CD4-positive, alpha-beta T cell (primary cell): ENCODE measurements around the gene CFAP299. TPM values are rescaled to one million over a fixed set of nuclear protein-coding genes. Genes with fewer than 3 reads are reported as not detected.

ENCODE experiments used
- ATAC-seq: fragments of 200-7000 bp; cut with Tn5 transposase; one replicate; pipeline ENCODE4 v1.10.0; 2022; ENCODE audit warnings: mild to moderate bottlenecking; ENCODE audit not compliant: poor library complexity
- CTCF ChIA-PET: fragments of 350-600 bp; sonication (Branson Sonifier 250); formaldehyde crosslinking; loops from one replicate; lab custom pipeline; 2021; ENCODE audit warnings: antibody characterized with exemption, inconsistent platforms; lab: Charles Lee
- POLR2A ChIA-PET: fragments of 350-600 bp; sonication (Branson Sonifier 250); formaldehyde crosslinking; loops from one replicate; lab custom pipeline; 2021; ENCODE audit warnings: antibody characterized with exemption, inconsistent platforms; lab: Charles Lee
- DNase-seq, 14 experiments: peaks; one replicate each; pipeline ENCODE4 v3.0.0-alpha.2; 2013 to 2020; ENCODE audit warnings: mixed read lengths in 2 of 14
- H3K27ac ChIP-seq, 2 donors: one replicate each; pipeline versions ENCODE4 v1.5.1 to v1.7.0; 2013; ENCODE audit warnings: low read length in 2 of 2, low read depth in 1 of 2, mild to moderate bottlenecking in 1 of 2
- H3K27me3 ChIP-seq, 2 experiments: 1 replicate in 1 of 2; 2 replicates in 1 of 2; pipeline versions ENCODE4 v1.6.1 to v1.7.0; 2013; ENCODE audit warnings: low read length in 2 of 2, control low read depth in 1 of 2, mild to moderate bottlenecking in 1 of 2, moderate library complexity in 1 of 2; ENCODE audit not compliant: insufficient read depth in 2 of 2, control insufficient read depth in 1 of 2
- H3K36me3 ChIP-seq: one replicate; pipeline ENCODE4 v1.6.1; 2013; ENCODE audit warnings: low read length, control low read depth; ENCODE audit not compliant: insufficient read depth
- H3K4me1 ChIP-seq: one replicate; pipeline ENCODE4 v1.6.1; 2013; ENCODE audit warnings: low read length, control low read depth; ENCODE audit not compliant: insufficient read depth
- H3K4me3 ChIP-seq: one replicate; pipeline ENCODE4 v1.5.1; 2013; ENCODE audit warnings: mild to moderate bottlenecking, low read length, moderate library complexity
- H3K9me3 ChIP-seq, 2 experiments: 1 replicate in 1 of 2; 2 replicates in 1 of 2; pipeline versions ENCODE4 v1.6.1 to v1.7.0; 2013; ENCODE audit warnings: low read length in 2 of 2, mild to moderate bottlenecking in 2 of 2, control low read depth in 1 of 2, moderate library complexity in 1 of 2; ENCODE audit not compliant: control insufficient read depth in 1 of 2, insufficient read depth in 1 of 2
- H3K27ac Mint-ChIP-seq: one replicate; pipeline ENCODE4 v1.8.0; 2020; ENCODE audit warnings: mixed read lengths
- H3K27me3 Mint-ChIP-seq: one replicate; pipeline ENCODE4 v1.8.0; 2021; ENCODE audit warnings: mixed read lengths
- H3K36me3 Mint-ChIP-seq: one replicate; pipeline ENCODE4 v1.8.0; 2021; ENCODE audit warnings: low read depth, mixed read lengths
- H3K4me1 Mint-ChIP-seq: one replicate; pipeline ENCODE4 v1.8.0; 2021; ENCODE audit warnings: low read depth, mixed read lengths
- H3K4me3 Mint-ChIP-seq: one replicate; pipeline ENCODE4 v1.8.0; 2020; ENCODE audit warnings: mild to moderate bottlenecking, mixed read lengths
- H3K9me3 Mint-ChIP-seq: one replicate; pipeline ENCODE4 v1.8.0; 2020; ENCODE audit warnings: mixed read lengths
- CTCF ChIP-seq: fragments of 200-600 bp; IDR thresholded peaks from one replicate; pipeline ENCODE4 v1.8.0; 2022; ENCODE audit warnings: antibody characterized with exemption, mild to moderate bottlenecking
- intact Hi-C, 2 experiments: fragments of 100-400 bp; cut with DNase I in 1 of 2; cut with micrococcal nuclease in 1 of 2; formaldehyde crosslinking; loops; one replicate each; pipeline versions ENCODE4 v1.15.1 to v1.9.0; 2023 to 2025; cut with DNase I, micrococcal nuclease
- total RNA-seq, 174 experiments: library from RNA in 2 of 174; stranded (reverse) in 2 of 174; gene quantifications; one replicate each; pipeline ENCODE4 v1.2.3 and lab custom pipeline; 2021 to 2026

The CFAP299 gene
- total RNA-seq, 2 experiments from 2014 or later, result not detected

GRCh38 chr4:80306260-80306659 lies 29.3 kb upstream of the CFAP299 start:
- Mint-ChIP-seq H3K27ac (no peak overlapping the region), H3K27me3 (peaks cover 62% of the 10 kb centered on the region), H3K9me3 (no peaks in the 10 kb centered on the region), H3K36me3 (no peaks in the 10 kb centered on the region), H3K4me1 (no peaks in the 10 kb centered on the region), H3K4me3 (no peak overlapping the region)
- ATAC-seq (no peak), DNase-seq (no peak)
- peaks cover 0 to 15% of the 10 kb centered on the region in 2 experiments for H3K27me3 ChIP-seq
- H3K27ac ChIP-seq, result no peak overlapping the region
- CTCF ChIA-PET, result no interaction called here
- POLR2A ChIA-PET, result no interaction called here
- H3K9me3 ChIP-seq, result peaks cover 0 to 8% of the 10 kb centered on the region in 2 experiments
- H3K36me3 ChIP-seq, result no peaks in the 10 kb centered on the region
- no peak overlapping the region for H3K4me3 ChIP-seq
- TF ChIP-seq CTCF, result no peak
- intact Hi-C loops, result no loop called here
- H3K4me1 ChIP-seq, result no peaks in the 10 kb centered on the region

- CTCF ChIA-PET, result no interaction called here
- POLR2A ChIA-PET, result no interaction called here
- H3K4me1 ChIP-seq, result no peaks in the 10 kb centered on the region
- Mint-ChIP-seq H3K27me3 (peaks cover 62% of the 10 kb centered on the region), H3K4me3 (no peak overlapping the region), H3K4me1 (no peaks in the 10 kb centered on the region), H3K9me3 (no peaks in the 10 kb centered on the region), H3K36me3 (no peaks in the 10 kb centered on the region), H3K27ac (no peak overlapping the region)
- peaks cover 0 to 8% of the 10 kb centered on the region in 2 experiments for H3K9me3 ChIP-seq
- ATAC-seq, result no peak
- H3K27ac ChIP-seq, result no peak overlapping the region
- H3K27me3 ChIP-seq, result peaks cover 0 to 15% of the 10 kb centered on the region in 2 experiments
- no peak overlapping the region for H3K4me3 ChIP-seq
- intact Hi-C loops, result no loop called here
- no peak for TF ChIP-seq CTCF
- H3K36me3 ChIP-seq, result no peaks in the 10 kb centered on the region
- no peak for DNase-seq
These were observed 28.3 kb upstream of the CFAP299 start for GRCh38 chr4:80307183-80307735.

GRCh38 chr4:80307774-80308465 lies 27.6 kb upstream of the CFAP299 start:
- H3K27me3 Mint-ChIP-seq, result peaks cover 62% of the 10 kb centered on the region
- ChIA-PET POLR2A (no interaction called here), CTCF (no interaction called here)
- H3K9me3 Mint-ChIP-seq, result no peaks in the 10 kb centered on the region
- DNase-seq, result no peak
- peaks cover 0 to 3% of the 10 kb centered on the region in 2 experiments for H3K9me3 ChIP-seq
- no peak overlapping the region for H3K4me3 Mint-ChIP-seq
- intact Hi-C loops, result no loop called here
- no peak overlapping the region for H3K4me3 ChIP-seq
- no peaks in the 10 kb centered on the region for H3K4me1 Mint-ChIP-seq
- no peak overlapping the region for H3K27ac ChIP-seq
- H3K36me3 ChIP-seq, result no peaks in the 10 kb centered on the region
- H3K27me3 ChIP-seq, result peaks cover 0 to 15% of the 10 kb centered on the region in 2 experiments
- H3K27ac Mint-ChIP-seq, result no peak overlapping the region
- no peak for ATAC-seq
- H3K4me1 ChIP-seq, result no peaks in the 10 kb centered on the region
- no peak for TF ChIP-seq CTCF
- H3K36me3 Mint-ChIP-seq, result no peaks in the 10 kb centered on the region
